ENCODE results near the gene TSSK6.
"Not testable (repeated sequence)": the region's sequence is repeated elsewhere in the genome, so short reads cannot be mapped to it uniquely, and the experiment has no call there.

The TSSK6 gene

DNA sequence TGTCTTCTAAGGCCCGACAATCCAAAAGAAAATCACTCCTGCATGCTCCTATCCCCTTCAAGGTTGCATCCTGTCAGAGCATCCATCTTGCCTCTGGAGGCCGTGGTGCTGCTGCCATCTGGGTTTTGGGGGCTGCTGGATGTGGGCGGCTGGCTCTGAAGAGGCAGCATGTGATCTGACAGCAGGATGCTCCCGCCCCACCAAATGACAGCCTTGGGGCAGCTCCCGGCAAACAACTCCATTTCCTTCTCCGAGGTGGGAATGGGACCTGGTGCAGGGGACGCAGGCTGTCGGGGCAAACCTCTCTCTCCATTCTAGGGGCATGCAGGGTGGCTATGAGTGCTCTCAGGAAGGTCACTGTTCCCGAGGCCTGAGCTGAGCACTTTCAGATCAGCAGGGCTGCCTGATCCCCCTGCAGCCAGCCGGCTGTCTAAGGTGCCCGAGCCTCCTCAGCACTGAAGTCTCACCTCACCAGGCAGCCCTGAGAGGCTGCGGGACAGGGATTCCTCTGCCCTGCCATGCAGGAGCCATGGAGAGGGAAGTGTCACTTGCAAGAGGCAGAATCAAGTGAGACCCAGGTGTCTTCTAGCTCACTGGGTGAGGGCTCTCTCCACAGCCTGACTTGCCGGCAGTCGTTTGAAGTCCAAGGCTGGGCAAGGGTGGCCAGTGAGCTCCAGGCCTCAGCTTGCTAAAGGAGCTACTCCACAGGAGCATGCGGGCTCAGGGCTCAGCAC lies 28.8 kb downstream of the TSSK6 start:
- DNase-seq = no peak

DNA sequence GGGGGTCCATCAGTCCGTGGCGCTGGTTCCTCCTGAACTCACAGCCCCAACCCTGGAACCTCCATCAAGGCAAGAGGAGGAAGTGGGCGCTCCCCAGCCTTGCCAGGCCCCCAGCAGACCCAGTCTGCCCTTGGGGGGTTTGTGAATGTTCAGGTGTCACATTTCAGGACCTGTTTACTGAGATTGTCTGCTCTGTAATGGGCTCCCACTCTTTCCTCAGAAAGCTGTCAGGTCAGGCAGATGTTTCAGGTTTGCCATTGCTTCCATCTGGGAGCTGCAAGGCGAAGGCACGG lies 29.4 kb downstream of the TSSK6 start:
- DNase-seq = no peak

DNA sequence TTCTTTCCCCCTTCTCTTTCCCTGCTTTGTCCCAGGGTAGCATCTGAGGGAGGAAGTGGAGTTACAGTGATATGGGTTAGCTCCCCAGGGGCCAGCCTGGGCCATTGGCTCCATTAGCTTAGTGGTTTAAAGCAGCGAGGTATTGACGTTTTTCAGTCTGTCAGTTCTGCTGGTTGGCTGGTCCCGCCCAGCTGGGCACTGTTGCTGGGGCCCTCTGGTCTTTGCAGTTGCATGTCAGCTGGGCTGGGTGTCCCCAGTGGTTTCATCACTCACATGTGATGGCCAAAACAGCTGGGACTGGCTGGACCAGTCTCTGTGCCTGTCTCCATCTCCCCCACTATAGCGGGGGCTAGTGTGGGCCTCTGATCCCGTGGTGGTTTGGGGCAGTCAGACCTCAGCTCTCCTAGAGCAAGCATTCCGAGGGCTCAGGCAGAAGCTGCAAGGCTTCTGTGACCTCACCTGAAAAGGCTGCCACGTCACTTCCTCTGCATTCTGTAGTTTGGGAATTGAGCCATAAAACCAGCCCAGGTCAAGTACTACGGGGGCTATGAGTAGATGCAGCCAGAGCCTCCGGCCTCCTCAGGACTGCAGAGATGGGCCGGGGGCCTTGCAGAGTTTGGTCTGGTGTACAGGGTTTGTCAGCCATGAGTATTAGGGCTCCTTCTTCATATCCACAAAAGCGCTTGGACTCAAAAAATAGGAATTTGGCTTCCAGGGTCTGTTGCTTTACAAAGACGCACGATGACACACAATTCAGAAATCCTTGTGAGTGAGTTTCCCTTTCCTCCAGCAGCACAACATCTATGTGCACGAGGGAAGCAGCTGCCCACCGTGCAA lies 30.0 kb downstream of the TSSK6 start:
- no peak for DNase-seq

DNA sequence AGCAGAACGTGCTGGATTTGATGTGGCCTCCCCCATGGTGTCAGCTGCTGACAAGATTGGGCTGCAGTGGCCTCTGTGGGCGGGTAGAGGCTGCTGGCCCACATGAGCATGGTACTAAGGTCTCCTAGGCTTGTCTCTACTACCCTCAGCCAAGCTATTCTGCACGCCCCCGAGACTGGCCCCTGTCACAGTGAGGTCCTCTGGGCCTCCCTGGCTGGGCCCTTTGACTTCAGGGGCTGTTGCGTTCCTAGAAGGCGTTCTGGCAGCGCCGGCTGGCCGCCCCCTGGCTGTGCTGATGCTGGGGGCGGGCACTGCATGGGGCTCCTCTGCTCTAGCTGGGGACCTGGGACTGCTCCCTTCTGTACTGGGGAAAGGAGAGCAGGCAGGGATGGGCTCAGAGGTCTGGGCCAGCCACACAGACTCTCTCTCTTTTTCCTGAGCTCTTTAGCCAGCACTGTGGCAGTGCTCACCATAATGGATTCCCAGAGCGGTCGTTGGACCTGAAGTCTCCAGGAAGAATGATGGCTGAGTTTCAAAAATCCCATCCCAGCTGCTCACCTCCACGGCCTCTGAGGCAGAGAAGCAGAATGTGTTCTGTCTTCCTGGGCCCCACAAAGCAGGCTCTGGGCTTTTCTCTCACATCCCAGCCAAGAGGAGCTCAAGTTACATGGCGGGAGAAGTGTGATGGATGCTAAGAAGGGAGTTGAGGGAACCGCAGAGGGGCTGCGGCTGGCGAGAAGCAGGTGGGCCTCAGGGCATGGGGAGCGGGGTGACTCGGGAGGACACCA lies 32.3 kb downstream of the TSSK6 start:
- no peak for DNase-seq

GRCh38 chr19:19480688-19481087 lies 34.7 kb downstream of the TSSK6 start:
- DNase-seq = peak; percentile 14

- no peak for DNase-seq
Measured at GRCh38 chr19:19477705-19478383, 37.5 kb downstream of the TSSK6 start.

- no peak for DNase-seq
Measured at GRCh38 chr19:19475849-19476828, 39.2 kb downstream of the TSSK6 start.

DNA sequence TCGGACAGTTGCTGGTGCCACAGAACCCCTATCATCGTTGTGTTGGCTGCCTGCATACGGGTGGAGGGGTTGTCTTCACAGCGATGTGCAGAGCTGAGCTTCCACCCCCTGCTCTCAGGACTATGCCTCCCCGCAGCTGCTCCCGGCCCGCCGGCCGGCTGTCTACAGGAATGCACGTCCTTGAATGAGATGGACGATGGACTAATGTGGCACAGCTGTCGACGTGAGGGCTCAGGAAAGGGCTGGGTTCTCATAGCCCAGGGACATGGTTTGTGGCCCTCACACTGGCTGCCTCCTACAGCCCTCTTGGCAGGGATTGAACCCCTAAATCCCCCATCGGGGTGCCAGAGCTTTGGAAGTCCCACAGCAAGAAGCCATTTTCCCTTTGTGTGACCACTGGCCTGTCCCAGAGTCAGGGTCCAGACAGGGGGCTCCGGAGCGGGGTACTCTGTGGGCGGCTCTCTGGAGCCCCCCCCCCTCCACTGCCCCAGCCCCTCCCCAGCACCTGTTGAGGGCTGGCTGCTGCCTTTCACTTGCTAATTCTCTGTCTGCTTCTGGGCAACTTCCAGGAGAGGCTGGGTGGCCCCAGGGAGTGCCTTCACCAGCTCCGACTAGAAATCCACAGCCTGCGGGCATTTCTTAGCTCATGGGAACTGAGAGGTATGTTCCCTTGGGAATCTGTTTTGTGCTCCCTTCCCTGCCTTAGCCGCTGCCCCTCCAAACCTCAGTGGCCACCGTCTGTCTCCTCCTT lies 40.2 kb downstream of the TSSK6 start:
- no peak for DNase-seq

DNA sequence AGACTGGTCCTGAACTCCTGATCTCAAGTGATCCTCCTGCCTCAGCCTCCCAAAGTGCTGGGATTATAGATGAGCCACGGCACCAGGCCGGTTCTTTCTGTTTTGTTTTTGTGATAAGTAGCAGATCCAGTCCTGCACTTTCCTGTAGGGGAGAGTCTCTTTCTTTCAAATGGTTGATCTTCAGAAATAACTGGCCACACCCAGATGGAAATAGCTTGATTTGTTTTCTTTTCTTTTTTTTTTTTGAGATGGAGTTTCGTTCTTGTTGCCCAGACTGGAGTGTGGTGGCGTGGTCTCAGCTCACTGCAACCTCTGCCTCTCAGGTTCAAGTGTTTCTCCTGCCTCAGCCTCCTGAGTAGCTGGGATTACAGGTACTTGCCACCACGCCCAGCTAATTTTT lies 43.2 kb downstream of the TSSK6 start:
- DNase-seq = not testable (repeated sequence)

DNA sequence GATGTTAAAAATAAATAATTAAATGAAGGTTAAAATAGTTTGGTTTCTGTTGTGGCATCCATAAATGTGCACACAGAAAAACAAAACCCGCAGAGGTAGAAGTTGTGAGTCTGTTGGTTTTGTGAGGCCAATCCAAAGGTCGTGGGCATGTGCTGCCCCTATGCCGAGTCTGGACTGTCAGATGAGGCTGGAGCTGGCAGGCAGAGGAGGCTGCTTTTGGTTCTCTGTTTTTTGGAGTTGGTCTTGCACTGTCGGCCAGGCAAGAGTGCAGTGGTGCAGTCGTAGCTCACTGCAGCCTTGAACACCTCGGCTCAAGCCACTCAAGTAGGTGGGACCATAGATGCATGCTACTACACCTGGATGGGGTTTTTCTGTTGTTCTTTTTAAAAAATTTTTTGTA lies 43.7 kb downstream of the TSSK6 start:
- no peak for DNase-seq

DNA sequence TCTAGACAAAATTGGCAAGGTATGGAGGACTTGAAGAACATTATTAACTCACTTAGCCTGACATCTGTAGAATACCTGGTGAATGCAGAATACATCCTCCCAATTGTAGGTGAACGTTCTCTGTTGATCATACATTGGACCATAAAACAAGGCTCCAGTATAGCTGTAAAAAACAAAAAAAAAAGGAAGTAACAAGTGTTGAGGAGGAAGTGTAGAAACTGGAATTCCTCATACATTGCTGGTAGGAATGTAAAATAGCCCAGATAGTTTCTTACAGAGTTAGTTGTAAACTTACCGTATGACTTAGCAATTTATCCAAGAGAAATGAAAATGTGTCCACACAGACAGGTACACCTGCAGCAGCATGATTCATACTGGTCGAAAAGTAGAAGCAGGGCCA lies 44.8 kb downstream of the TSSK6 start:
- no peak for DNase-seq

DNA sequence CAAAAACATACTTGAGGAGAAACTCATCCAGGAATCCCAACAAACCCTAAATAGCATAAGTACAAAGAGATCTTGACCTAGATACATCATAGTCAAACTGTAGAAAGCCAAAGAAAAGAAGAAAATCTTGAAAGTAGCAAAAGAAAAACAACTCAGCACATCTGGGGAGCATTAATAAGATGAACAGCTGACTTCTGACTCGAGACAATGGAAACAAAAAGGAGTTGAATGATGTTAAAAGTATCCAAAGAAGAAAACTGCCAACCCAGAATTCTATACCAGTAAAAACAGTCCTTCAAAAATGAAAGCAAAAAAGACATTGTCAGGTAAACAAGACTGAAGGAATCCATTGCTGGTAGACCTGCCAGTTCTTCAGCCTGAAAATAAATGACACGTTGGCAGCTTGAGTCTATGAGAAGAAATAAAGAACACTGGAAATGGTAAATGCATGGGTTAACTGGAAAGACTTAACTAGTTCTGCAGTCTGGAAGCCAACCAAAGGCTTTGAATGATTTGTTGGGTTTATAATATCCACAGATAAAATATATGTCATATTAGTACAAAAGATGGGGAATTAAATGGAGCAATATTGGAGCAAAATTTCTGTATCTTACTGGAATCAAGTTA lies 46.8 kb downstream of the TSSK6 start:
- no peak for DNase-seq

DNA sequence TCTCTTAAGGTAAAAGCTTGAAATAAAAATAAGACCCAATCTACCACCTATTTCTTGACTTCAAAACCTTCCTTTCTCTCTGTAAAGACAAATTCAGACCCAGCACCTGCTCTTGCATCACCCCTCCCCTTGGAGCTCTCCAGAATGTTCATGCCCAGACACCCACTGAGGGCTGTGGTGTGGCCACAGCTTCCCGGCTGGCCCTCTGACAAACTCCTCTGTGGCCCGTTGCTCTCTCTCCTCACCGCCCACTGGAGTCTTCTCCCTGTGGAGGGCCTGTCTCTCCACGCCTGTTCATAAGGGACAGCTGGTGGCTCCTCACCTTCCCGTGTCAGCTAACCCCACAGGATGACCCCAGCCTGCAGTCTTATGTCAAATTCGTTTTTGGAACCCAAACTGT lies 49.1 kb downstream of the TSSK6 start:
- DNase-seq = no peak

- no peak for DNase-seq
Measured at GRCh38 chr19:19465436-19466070, 49.8 kb downstream of the TSSK6 start.

- DNase-seq = peak; percentile 12
Measured at GRCh38 chr19:19464339-19465098, 50.8 kb downstream of the TSSK6 start.
